ENCODE results near the gene TRIM62.
A peak's percentile ranks its signal among the peaks of the same experiment; 100 is the strongest.

TRIM62 gene

DNA sequence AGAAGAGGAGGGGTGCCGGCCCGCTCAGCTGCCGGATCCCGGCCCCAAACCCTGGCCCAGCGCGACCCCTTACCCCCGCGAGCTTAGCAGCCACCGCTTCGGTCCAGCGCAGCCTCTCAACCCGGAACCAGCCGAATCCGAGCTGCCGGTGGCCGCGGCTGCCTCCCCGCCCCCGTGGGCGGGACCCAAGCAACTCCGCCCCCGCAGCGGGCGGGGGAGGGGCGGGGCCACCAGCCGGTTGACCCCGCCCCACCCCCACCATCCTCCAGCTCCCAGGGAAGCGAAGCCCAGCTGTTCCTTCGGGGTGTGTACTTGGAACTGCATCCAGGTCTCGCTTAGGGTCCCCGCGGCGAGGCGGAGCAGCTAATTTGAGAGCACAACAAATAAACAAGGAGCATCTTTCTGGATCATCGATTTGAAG, at the start of gene TRIM62:
TSS of gene TRIM62 (minus strand) at position 123 of the 421 bp plus-strand sequence. CDS start 611 bp downstream, outside the sequence.
- peak; percentile 77 for DNase-seq
- Histone ChIP-seq H3K4me3 (ENCODE audit: low read depth, low read length) (peak within 1 kb of the TSS; percentile 89), H3K27me3 (replicated peaks) (no peaks in the 10 kb centered on the region), H3K36me3 (replicated peaks) (peaks cover 18% of the 10 kb centered on the region), H3K27ac (peak within 1 kb of the TSS; percentile 30)
- no peak for TF ChIP-seq CTCF (IDR thresholded peaks at IDR 0.05; ENCODE audit: low read depth, low read length, missing control alignments)
- in situ Hi-C loops (cut with HindIII; ENCODE audit: low pct_ligation_motif_present, low sequenced_read_pairs), result no loop called here

DNA sequence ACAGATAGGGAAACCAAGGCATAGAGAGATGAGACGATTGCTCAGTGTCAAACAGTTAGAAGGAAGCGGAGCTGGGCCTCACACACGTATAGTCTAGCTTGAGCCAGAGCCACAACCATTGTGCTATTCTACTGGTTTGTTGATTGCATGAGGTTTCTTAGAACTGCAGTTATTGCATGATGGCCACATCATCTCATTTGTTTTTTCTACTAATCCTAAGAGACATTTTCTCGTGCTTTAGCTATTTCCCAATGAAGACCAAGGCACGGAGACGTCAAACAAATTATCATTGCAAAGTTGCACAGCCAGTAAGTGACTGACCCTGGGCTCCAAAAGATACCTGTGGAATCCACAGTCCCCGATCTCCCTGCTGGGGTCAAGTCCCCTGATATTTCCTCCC, 49.3 kb upstream of the TRIM62 start:
- no peak for TF ChIP-seq CTCF (IDR thresholded peaks at IDR 0.05; ENCODE audit: low read depth, low read length, missing control alignments)
- no peak overlapping the region for H3K4me3 ChIP-seq (ENCODE audit: low read depth, low read length)
- no peaks in the 10 kb centered on the region for H3K36me3 ChIP-seq (replicated peaks)
- no peak overlapping the region for H3K27ac ChIP-seq
- in situ Hi-C loops (cut with HindIII; ENCODE audit: low pct_ligation_motif_present, low sequenced_read_pairs), result no loop called here
- H3K27me3 ChIP-seq (replicated peaks), result no peaks in the 10 kb centered on the region
- no peak for DNase-seq

DNA sequence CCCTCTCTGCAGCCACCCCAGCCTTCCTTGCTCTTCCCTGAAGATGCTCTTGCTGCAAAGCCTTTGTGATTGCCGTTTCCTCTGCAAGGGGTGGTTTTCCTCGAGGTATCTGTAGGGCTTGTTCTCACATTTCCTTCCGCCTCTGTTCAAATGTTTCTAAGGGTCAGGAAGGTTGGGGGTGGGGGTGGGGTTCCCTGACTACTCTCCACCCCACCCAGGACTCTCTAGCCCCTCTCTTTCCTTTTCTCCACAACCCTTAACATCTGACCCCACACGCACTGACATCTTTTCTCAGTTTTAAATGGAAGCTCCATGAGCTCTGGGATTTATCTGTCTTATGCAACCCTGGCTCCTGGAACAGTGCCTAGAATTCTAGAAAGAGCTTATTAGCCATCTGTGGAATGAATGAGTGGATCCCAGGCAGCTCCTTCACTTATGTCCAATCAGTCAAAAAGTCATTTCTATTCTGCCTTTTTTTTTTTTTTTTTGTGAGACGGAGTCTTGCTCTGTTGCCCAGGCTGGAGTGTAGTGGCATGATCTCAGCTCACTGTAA, 47.2 kb upstream of the TRIM62 start:
- Histone ChIP-seq H3K36me3 (replicated peaks) (no peaks in the 10 kb centered on the region), H3K27me3 (replicated peaks) (no peaks in the 10 kb centered on the region), H3K27ac (no peak overlapping the region), H3K4me3 (ENCODE audit: low read depth, low read length) (no peak overlapping the region)
- in situ Hi-C loops (cut with HindIII; ENCODE audit: low pct_ligation_motif_present, low sequenced_read_pairs), result no loop called here
- peak; percentile 89 for DNase-seq
- TF ChIP-seq CTCF (IDR thresholded peaks at IDR 0.05; ENCODE audit: low read depth, low read length, missing control alignments), result no peak

GRCh38 chr1:33225586-33225985, 43.7 kb upstream of the TRIM62 start:
- in situ Hi-C loops (cut with HindIII; ENCODE audit: low pct_ligation_motif_present, low sequenced_read_pairs), result no loop called here
- DNase-seq, result no peak
- no peak for TF ChIP-seq CTCF (IDR thresholded peaks at IDR 0.05; ENCODE audit: low read depth, low read length, missing control alignments)
- H3K36me3 ChIP-seq (replicated peaks), result no peaks in the 10 kb centered on the region
- H3K4me3 ChIP-seq (ENCODE audit: low read depth, low read length), result no peak overlapping the region
- H3K27me3 ChIP-seq (replicated peaks), result no peaks in the 10 kb centered on the region
- H3K27ac ChIP-seq, result no peak overlapping the region

- in situ Hi-C loops (cut with HindIII; ENCODE audit: low pct_ligation_motif_present, low sequenced_read_pairs), result no loop called here
- H3K36me3 ChIP-seq (replicated peaks), result no peaks in the 10 kb centered on the region
- no peak overlapping the region for H3K27ac ChIP-seq
- no peak for TF ChIP-seq CTCF (IDR thresholded peaks at IDR 0.05; ENCODE audit: low read depth, low read length, missing control alignments)
- H3K4me3 ChIP-seq (ENCODE audit: low read depth, low read length), result no peak overlapping the region
- no peak for DNase-seq
- no peaks in the 10 kb centered on the region for H3K27me3 ChIP-seq (replicated peaks)
These were observed 42.4 kb upstream of the TRIM62 start for GRCh38 chr1:33224166-33224707.

DNA sequence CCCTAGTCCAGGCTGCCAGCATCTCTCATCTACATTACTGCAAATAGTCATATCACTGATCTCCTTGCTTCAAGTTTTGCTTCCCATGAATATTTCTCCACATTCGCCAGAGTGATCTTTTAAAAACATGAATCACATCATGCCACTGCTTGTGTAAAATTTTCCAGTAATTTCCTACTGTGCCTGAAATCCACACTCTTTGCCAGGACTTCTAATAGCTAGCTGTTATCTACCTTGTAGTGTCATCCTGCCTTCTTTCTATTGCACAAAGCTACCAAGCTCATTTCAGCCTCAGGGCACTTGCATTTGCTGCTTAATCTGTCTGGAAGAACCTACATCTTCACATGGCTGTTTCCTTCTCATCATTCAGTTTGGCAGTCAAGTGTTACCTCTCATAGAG, 40.5 kb upstream of the TRIM62 start:
- Histone ChIP-seq H3K27ac (no peak overlapping the region), H3K4me3 (ENCODE audit: low read depth, low read length) (no peak overlapping the region), H3K36me3 (replicated peaks) (no peaks in the 10 kb centered on the region), H3K27me3 (replicated peaks) (no peaks in the 10 kb centered on the region)
- no peak for DNase-seq
- no peak for TF ChIP-seq CTCF (IDR thresholded peaks at IDR 0.05; ENCODE audit: low read depth, low read length, missing control alignments)
- in situ Hi-C loops (cut with HindIII; ENCODE audit: low pct_ligation_motif_present, low sequenced_read_pairs), result no loop called here
